Stimulated activated CD8-positive, alpha-beta memory T cell treated with anti-CD3 and anti-CD28 coated beads, Interleukin-15, amount 100 ng/mL, for 48 hours (primary cell): ENCODE results near the gene SP2.

Experiments
- DNase-seq, 2 donors: peaks; one replicate each; pipeline ENCODE4 v3.0.0-alpha.2; 2020; ENCODE audit warnings: low read depth in 2 of 2

Gene SP2

GRCh38 chr17:47889734-47890529 is 6.1 kb upstream of the SP2 start:
- peak; percentile 73 to 74 for DNase-seq

DNA sequence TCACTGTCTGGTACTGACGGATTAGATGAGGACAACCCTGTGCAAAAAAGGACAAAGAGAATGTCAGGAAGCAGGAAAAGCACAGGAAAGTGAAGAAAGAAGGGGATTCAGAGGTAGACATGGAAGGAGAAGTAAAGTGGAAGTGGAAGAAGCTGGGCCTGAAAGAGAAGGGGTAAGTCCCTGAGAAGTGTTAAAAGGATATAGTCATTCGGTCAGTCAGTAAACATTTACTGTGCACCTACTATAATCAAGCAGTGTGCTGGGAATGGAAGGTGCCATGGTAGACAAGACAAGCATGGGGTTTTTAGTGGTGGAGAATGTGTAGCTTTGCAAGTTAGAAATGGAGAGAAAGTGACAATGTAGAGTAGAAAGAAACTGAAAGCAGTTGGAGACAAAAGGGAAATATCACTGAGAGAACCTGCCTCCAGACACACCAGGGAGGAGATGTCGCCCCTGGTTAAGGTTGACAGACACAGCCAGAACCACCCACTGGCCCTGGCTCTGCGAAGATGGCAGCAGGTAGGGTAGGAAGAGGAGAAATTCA is 4.4 kb upstream of the SP2 start:
- DNase-seq: no peak

GRCh38 chr17:47894498-47895346 is 1.3 kb upstream of the SP2 start:
- DNase-seq: no peak

- DNase-seq: peak in 1 of 2 donors; percentile 11
These were observed 635 bp upstream of the SP2 start for GRCh38 chr17:47895347-47895855.

- DNase-seq: no peak
These were observed 845 bp downstream of the SP2 start for GRCh38 chr17:47896672-47897490.

DNA sequence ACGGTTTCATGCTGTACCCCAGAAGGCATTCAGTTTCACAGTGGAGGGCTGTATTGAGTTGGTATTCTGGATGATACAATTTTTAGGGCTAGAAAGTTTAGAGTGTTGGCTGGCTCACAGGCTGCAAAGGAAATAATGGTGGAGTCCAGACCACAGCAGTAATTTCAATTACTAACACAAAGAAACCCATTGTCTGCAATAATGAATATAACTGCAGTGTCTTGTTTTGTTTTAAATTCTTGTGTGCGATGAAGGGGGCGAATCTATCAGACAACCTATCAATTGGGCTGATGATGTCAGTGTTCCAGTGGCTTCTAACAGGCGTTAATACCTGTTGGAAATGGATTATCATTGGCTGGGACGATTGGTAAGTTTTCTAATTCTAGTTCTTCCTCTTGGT is 1.5 kb downstream of the SP2 start:
- DNase-seq: no peak

DNA sequence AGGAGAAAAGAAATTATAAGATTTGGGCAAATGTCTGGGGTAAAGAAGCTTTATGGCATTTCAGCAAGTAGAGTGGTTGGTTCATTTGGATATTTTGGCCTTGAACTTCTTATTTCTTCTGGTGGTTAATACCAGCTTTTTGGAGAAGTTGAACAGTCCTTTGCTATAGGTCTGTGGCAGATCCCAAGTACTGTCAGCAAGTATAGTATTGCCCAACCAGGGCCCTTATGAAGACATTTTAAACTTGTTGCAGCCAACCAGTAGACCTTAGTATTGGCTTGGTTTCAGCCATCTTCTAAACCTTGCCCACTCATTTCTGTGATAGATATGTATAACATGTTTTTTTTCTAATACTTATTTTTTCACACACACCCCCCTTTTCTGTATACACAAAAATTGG is 2.2 kb downstream of the SP2 start:
- DNase-seq: no peak

DNA sequence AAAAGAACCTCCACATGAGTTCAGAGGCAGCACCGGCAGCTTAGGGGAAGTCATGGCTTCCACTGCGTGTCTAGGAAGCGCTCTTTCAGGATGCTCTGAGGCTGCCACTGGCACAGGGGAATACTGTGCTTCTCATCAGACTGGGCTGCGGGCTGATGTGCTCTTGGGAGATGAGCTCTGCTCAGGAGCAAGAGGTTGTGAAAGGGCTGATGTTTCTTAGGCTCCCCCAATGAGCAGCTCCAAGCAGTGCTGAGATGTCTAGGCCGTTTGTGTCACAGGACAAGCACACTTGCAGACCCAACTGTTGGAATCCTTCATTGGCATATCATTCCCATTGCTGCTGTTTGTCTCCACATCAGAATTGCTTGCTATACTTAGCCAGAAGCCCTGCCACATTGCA is 3.6 kb downstream of the SP2 start:
- no peak for DNase-seq

DNA sequence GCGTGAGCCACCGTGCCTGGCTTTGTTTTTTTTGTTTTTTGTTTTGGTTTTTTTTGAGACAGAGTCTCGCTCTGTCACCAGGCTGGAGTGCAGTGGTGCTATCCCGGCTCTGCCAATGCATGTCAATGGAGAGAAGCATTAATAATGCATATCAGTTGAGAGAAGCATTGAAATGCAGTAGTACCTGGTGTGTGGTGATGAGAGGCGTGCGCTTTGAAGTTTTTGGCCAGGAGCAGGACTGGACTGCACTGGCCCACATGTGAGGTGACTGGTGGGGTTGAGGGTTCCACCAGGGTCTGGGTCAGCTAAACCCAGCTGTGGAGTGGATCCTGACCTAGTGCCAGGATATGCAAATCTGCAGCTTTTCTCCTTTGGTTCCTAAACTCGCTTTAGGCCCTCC is 5.4 kb downstream of the SP2 start:
- DNase-seq: no peak

DNA sequence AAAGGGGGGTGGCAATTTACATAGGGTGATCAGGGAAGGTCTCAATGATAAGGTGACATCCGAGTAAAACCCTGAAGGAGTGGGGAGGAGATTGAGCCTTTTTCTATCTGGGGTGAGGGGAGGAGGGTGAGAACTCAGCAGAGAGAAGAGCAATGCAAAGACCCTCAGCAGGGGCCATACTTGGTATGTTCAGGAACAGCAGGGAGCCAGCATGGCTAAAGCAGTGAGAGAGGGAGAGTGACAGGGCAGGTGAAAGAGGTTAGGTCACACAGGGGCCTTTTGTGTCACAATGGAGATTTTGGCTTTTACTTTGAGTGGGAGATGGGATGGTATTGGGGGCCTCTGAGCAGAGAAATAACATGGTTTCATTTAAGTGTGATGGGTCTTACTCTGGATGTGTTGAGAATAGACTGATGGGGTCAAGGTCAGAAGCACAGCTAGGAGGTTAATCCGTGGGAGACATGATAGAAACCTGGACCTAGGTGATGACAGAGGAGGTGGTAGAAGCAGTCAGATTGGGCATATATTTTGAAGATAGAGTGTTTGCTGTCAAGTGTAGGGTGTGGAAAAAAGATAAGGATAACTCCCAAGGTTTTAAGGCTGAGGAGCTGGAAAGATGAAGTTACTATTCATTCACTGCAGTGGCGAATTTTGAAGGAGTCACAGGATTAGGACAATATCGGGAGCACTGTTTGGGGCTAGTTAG is 6.2 kb downstream of the SP2 start:
- DNase-seq: no peak

DNA sequence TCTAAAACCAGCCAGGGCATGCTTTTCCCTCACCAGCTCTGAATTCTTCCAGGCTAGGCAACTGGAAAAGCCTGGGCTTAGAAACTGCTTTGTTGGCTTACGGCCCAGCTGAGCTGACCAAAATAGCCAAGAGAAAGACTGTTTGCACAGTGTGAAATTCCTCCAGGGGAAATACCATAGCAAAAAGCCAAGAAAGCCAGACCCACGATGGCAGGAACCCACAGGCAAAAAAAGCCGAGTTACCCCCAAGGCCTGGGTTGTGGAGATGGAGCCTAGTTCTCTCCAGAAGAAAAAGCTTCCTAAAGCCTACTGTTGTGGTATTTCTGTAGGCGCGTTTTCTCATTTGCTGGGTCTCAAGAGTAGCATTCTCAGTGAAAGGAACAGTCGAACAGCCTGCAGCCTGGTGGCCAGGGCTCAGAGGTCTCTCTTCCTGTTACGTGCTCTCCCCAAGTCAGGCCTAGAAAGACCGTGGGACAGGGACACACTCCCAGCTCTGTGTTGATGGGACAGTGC is 9.2 kb downstream of the SP2 start:
- no peak for DNase-seq

GRCh38 chr17:47906443-47906842 is 10.4 kb downstream of the SP2 start:
- DNase-seq: no peak

- DNase-seq: no peak
These were observed 12.0 kb downstream of the SP2 start for GRCh38 chr17:47907932-47908562.

GRCh38 chr17:47913050-47913449 is 17.0 kb downstream of the SP2 start:
- no peak for DNase-seq

DNA sequence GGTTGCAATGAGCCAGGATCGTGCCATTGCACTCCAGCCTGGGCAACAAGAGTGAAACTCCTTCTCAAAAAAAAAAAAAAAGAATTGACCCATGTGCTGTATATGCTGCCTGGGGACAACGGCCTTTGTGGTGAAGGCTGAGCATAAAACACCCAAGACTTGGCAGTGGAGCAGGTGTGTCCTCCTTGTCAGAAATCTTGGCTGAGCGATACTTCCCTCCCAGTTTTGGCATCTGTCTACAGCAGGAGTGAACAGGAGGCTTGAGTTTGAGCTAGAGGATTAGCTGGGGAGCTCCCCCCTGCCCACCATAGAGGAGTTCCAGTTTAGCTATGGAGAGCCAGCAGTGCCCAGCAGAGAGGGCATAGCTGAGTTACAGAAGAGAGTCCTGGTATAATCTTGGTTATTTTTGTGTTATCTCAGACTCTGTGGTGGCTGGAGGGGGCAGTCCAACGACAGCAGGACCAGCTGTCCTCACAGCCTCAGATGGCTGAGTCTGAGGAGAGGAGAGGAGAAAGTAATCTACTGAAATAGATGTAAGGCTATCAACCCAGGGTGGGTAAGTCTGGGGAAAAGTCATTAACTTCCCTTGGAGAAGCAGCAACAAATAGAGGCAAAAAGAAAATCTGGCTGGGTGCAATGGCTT is 18.4 kb downstream of the SP2 start:
- no peak for DNase-seq

- no peak for DNase-seq
These were observed 19.9 kb downstream of the SP2 start for GRCh38 chr17:47915776-47916398.

GRCh38 chr17:47916489-47917208 is 20.6 kb downstream of the SP2 start:
- no peak for DNase-seq

- no peak for DNase-seq
These were observed 21.5 kb downstream of the SP2 start for GRCh38 chr17:47917581-47917980.

DNA sequence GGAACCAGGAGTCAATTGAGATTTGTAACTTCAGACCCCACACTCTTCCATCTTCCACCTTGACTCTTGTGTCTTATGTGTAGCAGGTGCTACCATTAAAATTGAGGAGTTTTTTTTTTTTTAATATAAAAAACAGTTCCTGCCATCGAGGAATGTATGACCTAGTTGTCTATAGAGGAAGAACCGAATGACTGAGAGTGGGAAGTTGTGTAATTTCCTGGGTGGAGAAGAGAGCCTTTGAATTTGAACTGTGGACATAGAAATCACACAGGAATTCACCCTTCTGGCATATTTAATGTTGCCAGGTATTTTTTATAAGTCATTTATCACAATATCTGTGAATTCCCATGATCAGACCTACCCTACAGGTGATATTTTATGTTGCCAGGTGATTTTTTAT is 22.0 kb downstream of the SP2 start:
- no peak for DNase-seq
